Ishikawa (cell line): ENCODE results near the gene VEGFC.

Source experiments
- CEBPB ChIP-seq: IDR thresholded peaks from 2 replicates; pipeline ENCODE4 v1.6.1; 2012
- CREB1 ChIP-seq: IDR thresholded peaks from 2 replicates; pipeline ENCODE4 v1.6.1; 2012; ENCODE audit warnings: low read depth
- EGR1 ChIP-seq: IDR thresholded peaks from 2 replicates; pipeline ENCODE4 v1.6.1; 2012
- EP300 ChIP-seq: IDR thresholded peaks from 2 replicates; pipeline ENCODE4 v1.6.1; 2012; ENCODE audit warnings: borderline replicate concordance
- FOXM1 ChIP-seq: IDR thresholded peaks from 2 replicates; pipeline ENCODE4 v1.6.1; 2012; ENCODE audit warnings: low read depth, borderline replicate concordance
- MAX ChIP-seq: IDR thresholded peaks from 2 replicates; pipeline ENCODE4 v1.6.1; 2012
- NFIC ChIP-seq: IDR thresholded peaks from 2 replicates; pipeline ENCODE4 v1.6.1; 2012
- RAD21 ChIP-seq: IDR thresholded peaks from 2 replicates; pipeline ENCODE4 v1.6.1; 2012; ENCODE audit warnings: low read depth
- REST ChIP-seq: IDR thresholded peaks from 2 replicates; pipeline ENCODE4 v1.6.1; 2012; ENCODE audit warnings: low read depth, mild to moderate bottlenecking
- TAF1 ChIP-seq: IDR thresholded peaks from 2 replicates; pipeline ENCODE4 v1.6.1; 2012; ENCODE audit warnings: low read depth, mild to moderate bottlenecking
- TCF12 ChIP-seq: IDR thresholded peaks from 2 replicates; pipeline ENCODE4 v1.6.1; 2012; ENCODE audit warnings: low read depth
- TEAD4 ChIP-seq: IDR thresholded peaks from 2 replicates; pipeline ENCODE4 v1.6.1; 2012
- USF1 ChIP-seq: IDR thresholded peaks from 2 replicates; pipeline ENCODE4 v1.6.1; 2012
- YY1 ChIP-seq: IDR thresholded peaks from 2 replicates; pipeline ENCODE4 v1.6.1; 2012; ENCODE audit warnings: low read depth
- ZBTB7A ChIP-seq: IDR thresholded peaks from 2 replicates; pipeline ENCODE4 v1.6.1; 2012; ENCODE audit warnings: low read depth

VEGFC gene

GRCh38 chr4:176690716-176691115 lies 102.0 kb downstream of the VEGFC start:
- TF ChIP-seq EGR1 (no peak), CEBPB (no peak), TEAD4 (no peak), RAD21 (no peak), YY1 (no peak), TAF1 (no peak), NFIC (no peak), ZBTB7A (no peak), REST (no peak), USF1 (no peak), FOXM1 (no peak), EP300 (no peak), TCF12 (no peak)

GRCh38 chr4:176680668-176681180 lies 112.0 kb downstream of the VEGFC start:
- TF ChIP-seq TAF1: no peak
- no peak for TF ChIP-seq RAD21
- no peak for TF ChIP-seq EP300
- no peak for TF ChIP-seq NFIC
- no peak for TF ChIP-seq USF1
- no peak for TF ChIP-seq CREB1
- TF ChIP-seq YY1: no peak
- TF ChIP-seq EGR1: no peak
- no peak for TF ChIP-seq FOXM1
- TF ChIP-seq TEAD4: no peak
- TF ChIP-seq TCF12: no peak
- no peak for TF ChIP-seq CEBPB
- TF ChIP-seq ZBTB7A: no peak
- no peak for TF ChIP-seq MAX
- no peak for TF ChIP-seq REST

- TF ChIP-seq YY1 (no peak), EGR1 (no peak), REST (no peak), CREB1 (no peak), ZBTB7A (no peak), CEBPB (no peak), FOXM1 (no peak), NFIC (no peak), TAF1 (no peak), TCF12 (no peak), USF1 (no peak), EP300 (no peak)
Measured at GRCh38 chr4:176676901-176677300, 115.8 kb downstream of the VEGFC start.

- TF ChIP-seq FOXM1: no peak
- no peak for TF ChIP-seq EGR1
- no peak for TF ChIP-seq YY1
- TF ChIP-seq TCF12: no peak
- TF ChIP-seq RAD21: no peak
- no peak for TF ChIP-seq TAF1
- no peak for TF ChIP-seq TEAD4
- TF ChIP-seq EP300: no peak
Measured at GRCh38 chr4:176675810-176676209, 116.9 kb downstream of the VEGFC start.

- TF ChIP-seq USF1: no peak
- no peak for TF ChIP-seq NFIC
- TF ChIP-seq MAX: no peak
- no peak for TF ChIP-seq TEAD4
- no peak for TF ChIP-seq RAD21
- no peak for TF ChIP-seq CEBPB
Measured at GRCh38 chr4:176671532-176671931, 121.2 kb downstream of the VEGFC start.
